ENCODE results near the gene SCUBE1. TPM values are rescaled to one million over a fixed set of nuclear protein-coding genes. Genes with fewer than 3 reads are reported as not detected.
A peak's percentile ranks its signal among the peaks of the same experiment; 100 is the strongest.

Gene SCUBE1
- total and polyA plus RNA-seq, 3 donors from 2014 or later = 11.0 to 28.9 (median 23.5) TPM

DNA sequence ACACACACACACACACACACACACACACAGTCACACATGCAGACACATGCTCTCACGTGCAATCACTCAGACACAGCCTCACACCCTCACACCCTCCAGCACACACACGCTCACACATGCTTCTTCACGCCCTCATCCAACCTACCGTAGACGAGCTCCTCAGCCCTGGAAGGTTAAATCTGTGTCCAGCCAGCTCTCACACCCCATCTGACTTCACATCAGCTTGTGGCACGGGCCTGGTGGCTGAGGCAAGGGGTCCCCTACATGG is 1.3 kb upstream of the SCUBE1 start:
- intact Hi-C loops (cut with DNase I; ENCODE audit: low total_unique reads) = no loop called here
- no peaks in the 10 kb centered on the region for H3K27me3 ChIP-seq
- no peaks in the 10 kb centered on the region for H3K36me3 ChIP-seq (ENCODE audit: low read depth, missing control alignments)
- no peak overlapping the region for H3K4me3 ChIP-seq
- TF ChIP-seq POLR2A (IDR thresholded peaks at IDR 0.05) = no peak
- TF ChIP-seq, protein P1, sequence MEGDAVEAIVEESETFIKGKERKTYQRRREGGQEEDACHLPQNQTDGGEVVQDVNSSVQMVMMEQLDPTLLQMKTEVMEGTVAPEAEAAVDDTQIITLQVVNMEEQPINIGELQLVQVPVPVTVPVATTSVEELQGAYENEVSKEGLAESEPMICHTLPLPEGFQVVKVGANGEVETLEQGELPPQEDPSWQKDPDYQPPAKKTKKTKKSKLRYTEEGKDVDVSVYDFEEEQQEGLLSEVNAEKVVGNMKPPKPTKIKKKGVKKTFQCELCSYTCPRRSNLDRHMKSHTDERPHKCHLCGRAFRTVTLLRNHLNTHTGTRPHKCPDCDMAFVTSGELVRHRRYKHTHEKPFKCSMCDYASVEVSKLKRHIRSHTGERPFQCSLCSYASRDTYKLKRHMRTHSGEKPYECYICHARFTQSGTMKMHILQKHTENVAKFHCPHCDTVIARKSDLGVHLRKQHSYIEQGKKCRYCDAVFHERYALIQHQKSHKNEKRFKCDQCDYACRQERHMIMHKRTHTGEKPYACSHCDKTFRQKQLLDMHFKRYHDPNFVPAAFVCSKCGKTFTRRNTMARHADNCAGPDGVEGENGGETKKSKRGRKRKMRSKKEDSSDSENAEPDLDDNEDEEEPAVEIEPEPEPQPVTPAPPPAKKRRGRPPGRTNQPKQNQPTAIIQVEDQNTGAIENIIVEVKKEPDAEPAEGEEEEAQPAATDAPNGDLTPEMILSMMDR (IDR thresholded peaks at IDR 0.05) = no peak
- H3K4me1 ChIP-seq = peaks cover 6% of the 10 kb centered on the region
- WGBS, 2 donors = 76% methylated on average over 5 to 6 of the region's 6 CpGs
- DNase-seq = no peak
- no peak overlapping the region for H3K27ac ChIP-seq
- no peaks in the 10 kb centered on the region for H3K9me3 ChIP-seq

- WGBS, 2 donors = 7 to 38% methylated on average over 1 to 63 of the region's 65 CpGs
- Histone ChIP-seq H3K36me3 (ENCODE audit: low read depth, missing control alignments) (no peaks in the 10 kb centered on the region), H3K27ac (peak overlapping the region; percentile 18 to 41), H3K4me3 (peak overlapping the region; percentile 44 to 53), H3K27me3 (no peaks in the 10 kb centered on the region), H3K4me1 (peaks cover 8% of the 10 kb centered on the region), H3K9me3 (no peaks in the 10 kb centered on the region)
- peak; percentile 42 for DNase-seq
- TF ChIP-seq, protein P1 (IDR thresholded peaks at IDR 0.05) = no peak
- TF ChIP-seq POLR2A (IDR thresholded peaks at IDR 0.05) = no peak
- intact Hi-C loops (cut with DNase I; ENCODE audit: low total_unique reads) = no loop called here
Measured at GRCh38 chr22:43343670-43344519, 723 bp upstream of the SCUBE1 start.

DNA sequence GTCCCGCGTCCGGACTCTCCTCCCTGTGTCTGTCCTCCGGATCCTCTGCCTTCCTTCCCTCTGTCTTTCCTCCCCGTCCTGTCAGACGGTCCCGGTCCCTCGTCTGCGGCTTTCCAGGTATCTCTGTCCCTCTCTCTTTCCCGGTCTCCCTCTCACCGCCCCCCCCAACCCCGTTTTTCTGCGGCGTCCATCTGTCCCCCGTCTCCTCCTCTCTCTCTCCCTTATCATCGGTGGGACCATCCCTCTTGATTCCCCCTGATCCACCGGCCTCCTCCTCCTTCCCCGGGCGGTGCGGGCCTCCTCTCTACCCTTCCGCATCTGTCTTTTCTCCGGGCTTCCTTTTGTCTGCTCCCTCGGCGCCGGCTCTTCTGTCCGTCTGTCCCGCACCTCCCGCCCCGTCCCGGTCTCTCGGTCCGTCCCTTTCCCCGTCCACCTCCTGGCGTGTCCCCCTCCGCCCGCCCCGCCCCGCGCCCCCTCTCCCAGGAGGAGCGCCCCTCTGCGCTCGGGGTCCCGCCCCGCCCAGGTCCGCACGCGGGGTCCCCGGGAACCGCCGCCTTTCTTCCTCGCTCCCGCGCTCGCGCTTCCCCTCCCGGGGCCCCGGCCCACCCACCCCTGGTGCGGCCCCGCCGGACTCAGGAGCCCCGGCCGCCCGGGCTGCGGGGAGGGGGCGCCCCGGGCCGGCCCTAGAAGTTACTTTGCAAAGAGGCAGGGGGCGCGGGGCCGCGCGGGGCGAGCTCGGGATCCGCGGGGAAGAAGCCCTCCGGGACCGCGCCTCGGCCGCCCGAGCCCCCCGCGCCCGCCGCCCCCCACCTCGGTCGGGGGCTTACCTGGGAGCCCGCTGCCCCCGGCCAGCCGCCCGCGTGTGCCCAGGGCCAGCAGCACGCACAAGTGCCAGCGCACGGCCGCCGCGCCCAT is 568 bp downstream of the SCUBE1 start:
- H3K4me1 ChIP-seq = peaks cover 10% of the 10 kb centered on the region
- H3K9me3 ChIP-seq = no peaks in the 10 kb centered on the region
- H3K36me3 ChIP-seq (ENCODE audit: low read depth, missing control alignments) = no peaks in the 10 kb centered on the region
- no peak for DNase-seq
- peak overlapping the region in 1 of 2 donors; percentile 25 for H3K27ac ChIP-seq
- intact Hi-C loops (cut with DNase I; ENCODE audit: low total_unique reads) = no loop called here
- no peaks in the 10 kb centered on the region for H3K27me3 ChIP-seq
- no peak for TF ChIP-seq POLR2A (IDR thresholded peaks at IDR 0.05)
- TF ChIP-seq, protein P1 (IDR thresholded peaks at IDR 0.05) = no peak
- H3K4me3 ChIP-seq = peak overlapping the region; percentile 50 to 53
- 4 to 7% methylated on average over 30 to 42 of the region's 99 CpGs for WGBS, 2 donors

DNA sequence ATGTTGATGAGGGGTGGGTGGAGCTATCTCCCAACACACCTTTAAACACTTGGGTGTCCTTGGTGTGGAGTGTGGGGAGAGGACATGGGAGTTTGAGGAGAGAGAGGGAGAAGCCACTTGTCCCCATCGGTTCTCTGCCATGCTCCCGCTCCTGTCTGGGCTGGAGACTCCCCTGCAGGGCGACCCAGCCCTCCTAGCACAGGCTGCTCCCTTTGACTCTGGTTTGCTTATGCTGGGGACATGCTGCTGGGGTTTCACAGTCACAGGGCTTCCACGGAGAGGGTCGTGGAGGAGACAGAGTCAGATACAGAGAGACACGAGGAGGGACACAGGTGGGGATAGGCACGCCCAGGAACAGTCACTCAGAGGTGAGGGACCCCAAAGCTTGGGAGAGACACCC is 1.6 kb downstream of the SCUBE1 start:
- Histone ChIP-seq H3K4me1 (peaks cover 10% of the 10 kb centered on the region), H3K27ac (no peak overlapping the region), H3K36me3 (ENCODE audit: low read depth, missing control alignments) (no peaks in the 10 kb centered on the region), H3K27me3 (no peaks in the 10 kb centered on the region), H3K9me3 (no peaks in the 10 kb centered on the region), H3K4me3 (peak overlapping the region in 1 of 2 donors; percentile 50)
- TF ChIP-seq, protein P1 (IDR thresholded peaks at IDR 0.05) = no peak
- no peak for TF ChIP-seq POLR2A (IDR thresholded peaks at IDR 0.05)
- WGBS, 2 donors = 60 to 63% methylated on average over 7 of the region's 7 CpGs
- intact Hi-C loops (cut with DNase I; ENCODE audit: low total_unique reads) = no loop called here
- DNase-seq = no peak
